A673 (cell line): ENCODE results near the gene ADAMTS14. TPM values are rescaled to one million over a fixed set of nuclear protein-coding genes. Genes with fewer than 3 reads are reported as not detected.

Experiments used
- BruUV-seq: library from RNA; stranded (reverse); fragments of 400-500 nt; replicated peaks from 2 replicates; lab custom pipeline; 2021; lab: Mats Ljungman, UMichigan
- CTCF ChIA-PET: fragments of 300-600 bp; sonication (Branson Sonifier 250); formaldehyde crosslinking; loops from one replicate; lab custom pipeline; 2022; ENCODE audit warnings: antibody characterized with exemption; lab: Charles Lee
- POLR2A ChIA-PET: fragments of 300-600 bp; sonication (Branson Sonifier 250); formaldehyde crosslinking; loops from one replicate; lab custom pipeline; 2022; ENCODE audit warnings: antibody characterized with exemption; ENCODE audit not compliant: low non-redundant PET; lab: Charles Lee
- DNase-seq: peaks from one replicate; pipeline ENCODE4 v3.0.0-alpha.2; 2015; ENCODE audit warnings: low spot score
- H3K27ac ChIP-seq: fragments of 200-600 bp; sonication (generic); 2 replicates; pipeline ENCODE4 v1.5.1; 2016; ENCODE audit warnings: mixed run types, low read depth, mild to moderate bottlenecking, mixed read lengths, antibody characterized with exemption, low read length; ENCODE audit not compliant: poor library complexity, severe bottlenecking
- H3K27me3 ChIP-seq: fragments of 200-600 bp; sonication (generic); replicated peaks from 2 replicates; pipeline ENCODE4 v1.6.1; 2017; ENCODE audit warnings: mixed run types, low read depth, mild to moderate bottlenecking, mixed read lengths, antibody characterized with exemption, low read length; ENCODE audit not compliant: insufficient read depth, poor library complexity
- H3K36me3 ChIP-seq: fragments of 200-600 bp; sonication (generic); 2 replicates; pipeline ENCODE4 v1.6.1; 2016; ENCODE audit warnings: mixed run types, mild to moderate bottlenecking, mixed read lengths, antibody characterized with exemption, low read length; ENCODE audit not compliant: insufficient read depth, poor library complexity, severe bottlenecking
- H3K4me1 ChIP-seq: fragments of 200-600 bp; sonication (generic); 2 replicates; pipeline ENCODE4 v1.6.1; 2017; ENCODE audit warnings: mixed run types, mild to moderate bottlenecking, mixed read lengths, antibody characterized with exemption, low read length; ENCODE audit not compliant: insufficient read depth, poor library complexity, severe bottlenecking
- H3K4me3 ChIP-seq: fragments of 200-600 bp; sonication (generic); 2 replicates; pipeline ENCODE4 v1.5.1; 2016; ENCODE audit warnings: low read depth, mixed run types, mild to moderate bottlenecking, mixed read lengths, low read length; ENCODE audit not compliant: poor library complexity, severe bottlenecking
- H3K9me3 ChIP-seq: fragments of 200-600 bp; sonication (generic); 2 replicates; pipeline ENCODE4 v1.6.1; 2016; ENCODE audit warnings: mixed run types, low read depth, mild to moderate bottlenecking, mixed read lengths, antibody characterized with exemption, low read length; ENCODE audit not compliant: poor library complexity, severe bottlenecking
- EZH2 ChIP-seq: fragments of 200-600 bp; sonication (generic); IDR thresholded peaks from 2 replicates; pipeline ENCODE4 v1.6.1; 2017; ENCODE audit warnings: borderline replicate concordance, low read depth, mild to moderate bottlenecking, mixed read lengths, antibody characterized with exemption, low read length; ENCODE audit not compliant: poor library complexity, severe bottlenecking
- intact Hi-C: fragments of 100-400 bp; cut with micrococcal nuclease; formaldehyde crosslinking; loops from one replicate; pipeline ENCODE4 v1.10.0; 2022; ENCODE audit not compliant: unreplicated experiment
- total RNA-seq: library from RNA; stranded (reverse); gene quantifications from 2 replicates; pipeline ENCODE4 v1.2.3, GENCODE V29; 2021
- TF ChIP-seq, protein P1 (sequence below): fragments of 300-800, 200-600 bp; sonication (generic); conservative IDR thresholded peaks from 2 replicates; pipeline ENCODE4 v1.5.1; 2017; ENCODE audit warnings: low read depth, mild to moderate bottlenecking, antibody characterized with exemption, low read length, moderate library complexity, mixed read lengths

Gene ADAMTS14
- total RNA-seq, 1 experiment from 2014 or later = 0.21 TPM

DNA sequence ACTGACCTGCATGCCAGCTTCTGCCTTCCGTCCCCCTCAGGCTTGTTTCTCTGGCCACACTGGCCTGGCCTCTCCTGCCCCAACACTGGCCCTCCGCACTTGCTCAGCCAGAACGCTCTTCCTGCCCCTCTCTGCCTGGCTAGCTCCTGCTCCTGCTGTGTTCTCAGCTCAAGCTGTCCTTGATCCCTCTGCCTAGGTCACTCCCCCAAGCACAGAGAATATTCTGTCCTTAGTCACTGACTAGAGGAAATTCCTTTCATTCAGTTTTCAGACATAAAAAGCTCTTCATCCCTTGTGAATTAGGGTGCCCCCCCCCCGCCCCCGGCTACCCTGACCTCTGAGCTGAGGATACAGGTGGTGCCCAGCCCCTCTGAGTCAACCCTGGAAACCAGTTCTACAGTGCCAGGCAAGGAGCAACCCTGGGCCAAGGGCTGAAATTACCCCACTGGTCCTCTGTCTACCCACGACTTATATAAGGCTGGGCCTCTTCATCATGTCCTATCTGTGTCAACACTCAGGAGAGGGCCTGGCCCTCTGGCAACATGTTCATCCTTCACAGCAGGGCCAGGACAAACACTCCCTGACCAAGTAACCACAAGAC lies 136.8 kb downstream of the ADAMTS14 start:
- intact Hi-C loops = no loop called here
- H3K9me3 ChIP-seq = no peaks in the 10 kb centered on the region
- BruUV-seq = no TSS peak
- no peak for DNase-seq
- no peaks in the 10 kb centered on the region for H3K27me3 ChIP-seq
- TF ChIP-seq, protein P1, sequence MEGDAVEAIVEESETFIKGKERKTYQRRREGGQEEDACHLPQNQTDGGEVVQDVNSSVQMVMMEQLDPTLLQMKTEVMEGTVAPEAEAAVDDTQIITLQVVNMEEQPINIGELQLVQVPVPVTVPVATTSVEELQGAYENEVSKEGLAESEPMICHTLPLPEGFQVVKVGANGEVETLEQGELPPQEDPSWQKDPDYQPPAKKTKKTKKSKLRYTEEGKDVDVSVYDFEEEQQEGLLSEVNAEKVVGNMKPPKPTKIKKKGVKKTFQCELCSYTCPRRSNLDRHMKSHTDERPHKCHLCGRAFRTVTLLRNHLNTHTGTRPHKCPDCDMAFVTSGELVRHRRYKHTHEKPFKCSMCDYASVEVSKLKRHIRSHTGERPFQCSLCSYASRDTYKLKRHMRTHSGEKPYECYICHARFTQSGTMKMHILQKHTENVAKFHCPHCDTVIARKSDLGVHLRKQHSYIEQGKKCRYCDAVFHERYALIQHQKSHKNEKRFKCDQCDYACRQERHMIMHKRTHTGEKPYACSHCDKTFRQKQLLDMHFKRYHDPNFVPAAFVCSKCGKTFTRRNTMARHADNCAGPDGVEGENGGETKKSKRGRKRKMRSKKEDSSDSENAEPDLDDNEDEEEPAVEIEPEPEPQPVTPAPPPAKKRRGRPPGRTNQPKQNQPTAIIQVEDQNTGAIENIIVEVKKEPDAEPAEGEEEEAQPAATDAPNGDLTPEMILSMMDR = no peak
- H3K36me3 ChIP-seq = no peaks in the 10 kb centered on the region
- no peak overlapping the region for H3K4me3 ChIP-seq
- ChIA-PET POLR2A (no interaction called here), CTCF (no interaction called here)
- no peak overlapping the region for H3K27ac ChIP-seq
- no peaks in the 10 kb centered on the region for H3K4me1 ChIP-seq

DNA sequence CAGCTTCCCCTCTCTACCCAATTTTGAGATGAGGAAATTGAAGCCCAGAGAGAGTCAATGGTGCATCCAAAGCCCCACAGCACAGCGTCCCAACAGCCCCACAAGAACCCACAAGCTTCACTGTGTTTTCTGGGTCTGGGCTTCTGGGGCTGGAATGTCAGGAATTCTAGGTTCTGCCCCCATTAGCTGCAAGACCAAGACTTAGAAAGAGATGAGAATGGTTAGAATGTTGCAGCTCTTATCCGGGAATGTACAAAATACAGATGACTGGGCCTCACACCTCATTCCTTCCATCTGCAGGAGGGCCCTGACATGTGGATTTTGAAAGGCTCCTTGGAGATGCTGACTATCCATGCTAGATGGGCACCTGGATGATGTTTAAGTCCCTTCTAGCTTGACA lies 137.4 kb downstream of the ADAMTS14 start:
- POLR2A ChIA-PET = no interaction called here

DNA sequence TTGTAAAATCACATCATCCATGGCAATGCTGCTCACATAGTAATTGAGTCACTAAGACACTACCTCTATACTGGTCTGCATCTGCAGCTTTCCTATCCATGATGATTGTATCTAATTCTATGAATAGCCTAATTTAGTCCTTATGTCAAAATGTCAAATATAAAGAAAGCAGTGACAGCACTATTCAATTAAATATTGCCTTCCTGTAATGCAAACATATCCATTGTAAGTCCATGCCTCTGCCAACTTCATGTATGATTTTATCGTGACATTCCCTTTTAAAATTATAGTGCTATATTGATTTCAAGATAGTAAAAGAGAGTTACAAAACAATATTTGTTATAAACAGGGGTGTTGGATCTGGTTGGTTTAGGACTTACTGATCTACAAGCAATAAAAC lies 138.7 kb downstream of the ADAMTS14 start:
- BruUV-seq = no TSS peak
- Histone ChIP-seq H3K4me3 (no peak overlapping the region), H3K36me3 (no peaks in the 10 kb centered on the region), H3K4me1 (no peaks in the 10 kb centered on the region), H3K27me3 (no peaks in the 10 kb centered on the region), H3K27ac (no peak overlapping the region), H3K9me3 (no peaks in the 10 kb centered on the region)
- TF ChIP-seq EZH2 = no peak
- TF ChIP-seq, protein P1 = no peak
- ChIA-PET POLR2A (no interaction called here), CTCF (no interaction called here)
- DNase-seq = no peak
- intact Hi-C loops = no loop called here

More for the DNA sequence above, 137.4 kb downstream of the ADAMTS14 start:
- DNase-seq = no peak
- Histone ChIP-seq H3K27ac (no peak overlapping the region), H3K9me3 (no peaks in the 10 kb centered on the region), H3K4me1 (no peaks in the 10 kb centered on the region), H3K4me3 (no peak overlapping the region), H3K27me3 (no peaks in the 10 kb centered on the region), H3K36me3 (no peaks in the 10 kb centered on the region)
- BruUV-seq = no TSS peak
- CTCF ChIA-PET = no interaction called here
- intact Hi-C loops = no loop called here
- TF ChIP-seq, protein P1 = no peak
- TF ChIP-seq EZH2 = no peak
